GM19397 (cell line): ENCODE results near the gene ATP6AP2.

ENCODE experiments used
- ATAC-seq: cut with Tn5 transposase; IDR thresholded peaks from one replicate; pipeline ENCODE4 v1.9.1; 2021; ENCODE audit warnings: mild to moderate bottlenecking, moderate library complexity; ENCODE audit not compliant: unreplicated experiment

Gene ATP6AP2

GRCh38 chrX:40637687-40638086 lies 56.9 kb downstream of the ATP6AP2 start:
- ATAC-seq = no peak

GRCh38 chrX:40644176-40644575 lies 63.4 kb downstream of the ATP6AP2 start:
- no peak for ATAC-seq

- ATAC-seq = no peak
Measured at GRCh38 chrX:40644821-40645358, 64.1 kb downstream of the ATP6AP2 start.

GRCh38 chrX:40646489-40647306 lies 65.9 kb downstream of the ATP6AP2 start:
- ATAC-seq = peak; percentile 23

GRCh38 chrX:40647307-40648197 lies 66.8 kb downstream of the ATP6AP2 start, which contains the start of gene CXorf38:
CXorf38 (minus strand) TSS chrX:40647561; CDS start chrX:40647520, 41 bp downstream.
- ATAC-seq = peak; percentile 67

- ATAC-seq = no peak
Measured at GRCh38 chrX:40651620-40652223, 71.0 kb downstream of the ATP6AP2 start.

- ATAC-seq = no peak
Measured at GRCh38 chrX:40652664-40653063, 71.9 kb downstream of the ATP6AP2 start.

GRCh38 chrX:40653535-40653934 lies 72.8 kb downstream of the ATP6AP2 start:
- no peak for ATAC-seq
